NB4 (cell line): Measurements from ENCODE around the gene MICU1.
"Not testable (repeated sequence)": the region's sequence is repeated elsewhere in the genome, so short reads cannot be mapped to it uniquely, and the experiment has no call there.

ENCODE experiments used
- DNase-seq: peaks from one replicate; pipeline ENCODE4 v3.0.0; 2010; ENCODE audit warnings: low read depth
- H3K4me3 ChIP-seq: one replicate; pipeline ENCODE4 v1.5.1; 2011; ENCODE audit warnings: mild to moderate bottlenecking, low read depth, low read length, moderate library complexity
- CTCF ChIP-seq: IDR thresholded peaks from one replicate; pipeline ENCODE4 v1.5.1; 2012; ENCODE audit warnings: low read depth, low read length
- MAX ChIP-seq: IDR thresholded peaks from 2 replicates; pipeline ENCODE4 v1.6.1; 2011; ENCODE audit warnings: low read depth, low read length
- MYC ChIP-seq: IDR thresholded peaks from 2 replicates; pipeline ENCODE4 v1.6.1; 2011; ENCODE audit warnings: low read depth, low read length
- POLR2A ChIP-seq: IDR thresholded peaks from 2 replicates; pipeline ENCODE4 v1.6.1; 2011; ENCODE audit warnings: mild to moderate bottlenecking; ENCODE audit not compliant: insufficient read length; ENCODE audit errors: extremely low read depth

Gene MICU1

GRCh38 chr10:72625608-72626443, at the start of gene MICU1:
MICU1 (minus strand) TSS chr10:72626079; CDS start chr10:72566793, 59,286 bp downstream.
- peak within 1 kb of the TSS; percentile 98 for H3K4me3 ChIP-seq
- TF ChIP-seq CTCF (no peak), MYC (peak; percentile 40; the same call in 1 of the 2 replicates), POLR2A (peak; percentile 80), MAX (peak; percentile 95)
- peak; percentile 99 for DNase-seq

GRCh38 chr10:72674174-72674573, 48.3 kb upstream of the MICU1 start:
- not testable (repeated sequence) for H3K4me3 ChIP-seq, DNase-seq

GRCh38 chr10:72673280-72673679, 47.4 kb upstream of the MICU1 start:
- TF ChIP-seq MYC, result no peak
- no peak for TF ChIP-seq CTCF
- TF ChIP-seq MAX, result no peak
- TF ChIP-seq POLR2A, result no peak

GRCh38 chr10:72667207-72667864, 41.5 kb upstream of the MICU1 start:
- TF ChIP-seq POLR2A (no peak), MAX (no peak), MYC (no peak), CTCF (no peak)
- H3K4me3 ChIP-seq, result no peak overlapping the region
- no peak for DNase-seq

More at GRCh38 chr10:72673280-72673679, 47.4 kb upstream of the MICU1 start:
- DNase-seq, result no peak
- H3K4me3 ChIP-seq, result no peak overlapping the region

- TF ChIP-seq POLR2A, result no peak
- TF ChIP-seq MYC, result no peak
- H3K4me3 ChIP-seq, result no peak overlapping the region
- DNase-seq, result no peak
Observed at GRCh38 chr10:72665925-72666324, 40.0 kb upstream of the MICU1 start.

GRCh38 chr10:72663971-72664370, 38.1 kb upstream of the MICU1 start:
- DNase-seq, result no peak
- H3K4me3 ChIP-seq, result no peak overlapping the region
- TF ChIP-seq MAX, result no peak
- TF ChIP-seq MYC, result no peak
- no peak for TF ChIP-seq POLR2A
- no peak for TF ChIP-seq CTCF
